Measurements from ENCODE around the gene TOMM70.

DNA sequence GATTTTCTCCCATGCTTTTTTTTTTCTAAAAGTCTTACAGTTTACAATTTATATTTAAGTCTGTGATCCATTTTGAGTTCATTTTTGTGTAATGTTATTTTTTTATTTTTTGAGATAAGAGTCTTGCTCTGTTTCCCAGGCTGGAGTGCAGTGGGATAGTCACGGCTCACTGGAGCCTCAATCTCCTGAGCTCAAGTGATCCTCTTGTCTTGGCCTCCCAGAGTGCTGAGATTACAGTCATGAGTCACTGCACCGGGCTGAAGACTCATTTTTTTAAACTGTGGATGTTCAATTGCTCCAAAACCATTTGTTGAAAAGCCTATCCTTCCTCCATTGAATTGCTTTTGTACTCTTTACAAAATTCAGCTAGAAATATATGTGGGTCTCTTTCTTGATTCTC lies 20.0 kb upstream of the TOMM70 start:
- no peak for TF ChIP-seq ARNTL (CRISPR knock-in tag; IDR thresholded peaks at IDR 0.05; ENCODE audit: borderline replicate concordance, low read depth)
- TF ChIP-seq ZNF8 (CRISPR knock-in tag; IDR thresholded peaks at IDR 0.05) = no peak
- no peak for TF ChIP-seq GLIS3 (CRISPR knock-in tag; IDR thresholded peaks at IDR 0.05)
- no peak for TF ChIP-seq SNAI2 (CRISPR knock-in tag; IDR thresholded peaks at IDR 0.05)

Measured in SK-N-SH treated with all-trans-retinoic acid at 6 μM for 48 hours (cell line).